Kidney epithelial cell (primary cell): ENCODE results near the gene PLA1A. TPM values are rescaled to one million over a fixed set of nuclear protein-coding genes. Genes with fewer than 3 reads are reported as not detected.

Experiments
- DNase-seq: peaks from one replicate; pipeline ENCODE4 v3.0.0-alpha.2; 2010; ENCODE audit warnings: low read depth
- H3K27me3 ChIP-seq: 2 replicates; pipeline ENCODE4 v1.6.0; 2011; ENCODE audit warnings: low read length; ENCODE audit not compliant: control insufficient read depth, insufficient read depth
- H3K36me3 ChIP-seq: 2 replicates; pipeline ENCODE4 v1.5.1; 2011; ENCODE audit warnings: low read length; ENCODE audit not compliant: control insufficient read depth, insufficient read depth
- H3K4me3 ChIP-seq: 2 replicates; pipeline ENCODE4 v1.5.1; 2011; ENCODE audit warnings: low read depth, mild to moderate bottlenecking, control low read depth, low read length
- CTCF ChIP-seq: IDR thresholded peaks from 2 replicates; pipeline ENCODE4 v1.5.1; 2011; ENCODE audit warnings: mild to moderate bottlenecking, moderate library complexity, low read length, control low read depth, inconsistent platforms; ENCODE audit not compliant: insufficient read depth, poor library complexity, severe bottlenecking
- total RNA-seq: library from RNA; depleted of rRNA; stranded (reverse); fragments of >200 nt; gene quantifications from 2 replicates; pipeline ENCODE4 v1.2.3, GENCODE V29; 2015

The PLA1A gene
- total RNA-seq, 1 donor from 2014 or later = 1.4 TPM

GRCh38 chr3:119585208-119585607 is 12.5 kb upstream of the PLA1A start:
- no peak for TF ChIP-seq CTCF
- Histone ChIP-seq H3K36me3 (no peaks in the 10 kb centered on the region), H3K4me3 (no peak overlapping the region), H3K27me3 (no peaks in the 10 kb centered on the region)
- no peak for DNase-seq

GRCh38 chr3:119585856-119586570 is 11.7 kb upstream of the PLA1A start:
- H3K27me3 ChIP-seq = no peaks in the 10 kb centered on the region
- H3K4me3 ChIP-seq = no peak overlapping the region
- H3K36me3 ChIP-seq = no peaks in the 10 kb centered on the region
- TF ChIP-seq CTCF = no peak
- no peak for DNase-seq

GRCh38 chr3:119586733-119587172 is 10.9 kb upstream of the PLA1A start:
- Histone ChIP-seq H3K27me3 (no peaks in the 10 kb centered on the region), H3K36me3 (no peaks in the 10 kb centered on the region), H3K4me3 (no peak overlapping the region)
- no peak for DNase-seq
- no peak for TF ChIP-seq CTCF

- no peak for TF ChIP-seq CTCF
- Histone ChIP-seq H3K4me3 (no peak overlapping the region), H3K27me3 (no peaks in the 10 kb centered on the region), H3K36me3 (no peaks in the 10 kb centered on the region)
- DNase-seq = no peak
Observed at GRCh38 chr3:119588112-119588511, 9.6 kb upstream of the PLA1A start.

GRCh38 chr3:119589102-119589773 is 8.4 kb upstream of the PLA1A start:
- Histone ChIP-seq H3K4me3 (no peak overlapping the region), H3K27me3 (no peaks in the 10 kb centered on the region), H3K36me3 (no peaks in the 10 kb centered on the region)
- TF ChIP-seq CTCF = no peak
- no peak for DNase-seq
